Fibroblast of skin of left quadriceps (primary cell): Measurements from ENCODE around the gene EDRF1.
"Not testable (repeated sequence)": the region's sequence is repeated elsewhere in the genome, so short reads cannot be mapped to it uniquely, and the experiment has no call there.

Source experiments
- DNase-seq, 2 experiments: peaks; one replicate each; pipeline ENCODE4 v3.0.0-alpha.2; 2013; ENCODE audit warnings: low read depth in 2 of 2

The EDRF1 gene

DNA sequence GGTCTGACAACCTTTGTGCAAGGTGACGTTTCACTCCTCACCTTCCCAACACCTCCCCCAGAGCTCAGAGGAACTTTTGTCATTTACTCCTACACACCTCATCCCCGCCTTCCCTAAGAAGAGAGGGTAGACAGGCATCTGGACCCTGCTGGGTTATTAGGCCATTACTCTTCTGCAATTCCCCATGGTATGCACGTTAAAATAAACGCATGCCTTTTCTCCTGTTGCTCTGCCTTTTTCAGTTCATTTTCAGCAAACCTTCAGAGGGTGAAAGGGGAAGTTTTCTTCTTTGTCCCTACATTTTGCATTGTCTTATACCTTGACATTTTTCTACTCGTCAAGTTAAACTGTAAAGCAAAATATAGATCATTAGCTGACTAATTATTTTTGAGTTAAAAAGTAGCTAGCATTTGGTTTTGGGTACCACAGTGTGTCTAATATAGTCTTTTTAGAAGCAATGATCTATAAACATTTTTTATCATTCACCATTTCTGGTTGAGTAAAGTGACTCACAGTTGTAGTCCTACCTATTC, 10.5 kb upstream of the EDRF1 start:
- no peak for DNase-seq

DNA sequence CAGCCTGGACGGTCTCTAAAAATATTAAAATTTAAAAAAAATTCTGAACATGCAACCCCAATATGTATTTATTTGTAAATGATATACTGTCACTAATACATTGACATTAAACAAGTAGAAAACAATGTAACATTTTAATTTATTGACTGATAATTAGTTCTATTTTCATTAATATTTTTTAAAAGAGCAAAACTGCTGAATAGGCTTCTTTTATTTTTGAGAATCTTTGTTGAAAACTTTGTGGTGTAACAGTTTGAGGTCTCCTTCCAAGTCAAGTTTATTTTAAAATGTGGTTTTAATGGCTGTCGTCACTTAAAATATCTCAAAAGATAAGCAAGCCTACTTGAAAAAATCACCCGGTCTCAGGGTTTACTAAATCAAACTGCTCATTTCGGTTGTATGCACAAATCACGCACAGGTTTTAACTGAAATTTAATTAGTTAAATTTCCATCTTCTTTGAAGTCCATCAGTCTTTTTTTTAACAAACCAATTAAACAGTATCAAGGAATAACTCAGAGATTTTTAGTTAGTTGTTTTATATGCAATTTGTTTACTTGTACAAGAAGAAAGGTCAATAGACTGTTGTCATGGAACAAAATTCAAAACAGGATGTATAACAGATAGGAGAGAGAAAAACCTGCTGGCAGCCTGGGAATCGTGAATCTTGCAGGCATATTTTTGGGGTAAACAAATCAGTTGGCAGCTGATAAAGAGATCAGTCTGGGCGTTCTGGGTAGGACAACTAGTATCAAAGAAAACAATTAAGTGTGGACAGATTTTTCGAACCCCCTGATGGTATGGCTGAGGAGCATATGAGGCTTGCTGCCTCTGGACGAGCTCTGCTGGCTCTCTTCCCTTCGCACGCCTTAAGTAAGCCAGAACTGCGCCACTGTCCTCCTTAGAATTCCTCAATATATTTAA, 9.7 kb upstream of the EDRF1 start:
- no peak for DNase-seq

DNA sequence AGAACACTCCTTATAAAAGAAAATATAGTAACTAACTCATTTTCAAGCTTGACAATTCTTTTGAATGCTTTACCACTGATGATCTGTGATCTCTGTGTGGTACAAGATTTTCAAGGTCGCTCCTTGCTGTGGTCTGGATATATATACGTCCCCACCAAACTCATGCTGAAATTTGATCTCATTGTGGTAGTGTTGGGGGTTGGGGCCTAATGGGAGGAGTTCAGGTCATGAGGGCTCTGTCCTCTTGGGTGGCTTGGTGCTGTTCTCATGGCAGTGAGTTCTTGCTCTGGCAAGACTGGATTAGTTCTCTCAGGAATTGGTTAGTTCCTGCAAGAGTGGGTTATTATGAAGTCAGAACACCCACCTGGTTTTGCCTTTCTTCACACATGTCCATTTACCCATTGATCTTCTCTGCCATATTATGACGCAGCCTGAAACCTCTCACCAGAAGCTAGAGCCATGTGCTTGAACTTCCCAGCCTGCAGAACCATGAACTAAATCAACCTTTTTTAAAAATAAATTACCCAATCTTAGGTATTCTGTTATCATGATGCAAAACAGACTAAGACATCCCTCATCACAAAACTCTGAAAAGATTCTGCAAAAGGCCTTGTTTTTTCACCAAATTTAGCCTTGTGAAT, 8.3 kb upstream of the EDRF1 start:
- no peak for DNase-seq

DNA sequence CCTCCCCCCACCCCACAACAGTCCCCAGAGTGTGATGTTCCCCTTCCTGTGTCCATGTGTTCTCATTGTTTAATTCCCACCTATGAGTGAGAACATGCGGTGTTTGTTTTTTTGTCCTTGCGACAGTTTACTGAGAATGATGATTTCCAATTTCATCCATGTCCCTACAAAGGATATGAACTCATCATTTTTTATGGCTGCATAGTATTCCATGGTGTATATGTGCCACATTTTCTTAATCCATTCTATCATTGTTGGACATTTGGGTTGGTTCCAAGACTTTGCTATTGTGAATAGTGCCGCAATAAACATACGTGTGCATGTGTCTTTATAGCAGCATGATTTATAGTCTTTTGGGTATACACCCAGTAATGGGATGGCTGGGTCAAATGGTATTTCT, 4.8 kb upstream of the EDRF1 start:
- not testable (repeated sequence) for DNase-seq

DNA sequence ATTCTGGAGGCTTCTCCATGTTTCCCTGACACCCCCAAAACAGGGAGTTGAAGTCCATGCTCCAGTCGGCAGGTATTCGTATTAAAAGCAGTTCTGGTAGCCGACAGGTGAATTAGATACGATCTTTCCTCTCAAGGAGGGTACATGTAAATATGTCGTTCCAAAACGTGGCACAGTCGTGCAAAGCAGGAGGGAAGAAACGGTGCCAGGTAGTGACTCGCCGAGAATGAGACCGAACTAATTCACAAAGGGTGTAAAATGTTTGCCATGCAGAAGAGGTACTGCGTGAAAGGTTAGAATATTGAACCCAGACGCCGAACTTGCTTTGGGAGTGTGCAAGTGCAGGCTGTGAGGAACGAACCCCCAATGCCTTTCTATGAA, 483 bp downstream of the EDRF1 start:
- DNase-seq: no peak

DNA sequence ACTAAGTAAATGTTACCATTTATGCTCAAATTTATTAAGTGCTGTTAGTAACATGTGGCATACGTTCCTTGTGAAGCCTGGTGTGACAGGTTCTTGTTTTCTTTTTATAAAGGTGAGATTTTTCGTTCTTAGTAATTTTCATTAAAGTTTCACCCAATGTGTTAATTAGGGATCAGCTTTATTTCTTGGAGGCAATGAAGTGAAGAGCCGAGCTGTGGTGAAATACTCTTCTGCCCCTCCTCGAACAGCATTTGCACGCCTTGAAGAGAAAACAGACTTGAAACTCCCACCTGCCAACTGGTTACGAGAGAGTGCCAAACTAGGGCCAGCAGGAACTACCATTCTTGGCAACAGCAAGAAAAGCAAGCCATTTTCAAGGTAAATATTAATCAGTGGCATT, 1.5 kb downstream of the EDRF1 start:
- no peak for DNase-seq

DNA sequence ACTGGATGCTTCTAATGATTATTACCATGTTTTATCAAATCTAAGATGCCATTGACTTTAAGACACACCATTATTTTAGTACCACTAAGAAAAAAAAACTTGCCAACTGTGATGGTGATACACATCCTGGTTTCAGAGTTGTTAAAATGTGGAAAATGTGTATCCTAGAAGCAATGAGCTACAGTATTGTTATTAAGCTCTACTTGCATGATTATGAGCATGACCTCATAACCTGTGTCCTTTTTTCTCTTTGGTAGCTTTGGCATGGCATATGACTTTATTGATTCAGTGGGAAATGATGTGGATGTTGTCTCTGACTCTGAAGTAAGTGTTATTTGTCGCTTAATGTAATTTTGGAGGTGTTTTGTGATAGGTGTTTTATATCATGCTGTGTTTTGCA, 3.3 kb downstream of the EDRF1 start:
- no peak for DNase-seq

DNA sequence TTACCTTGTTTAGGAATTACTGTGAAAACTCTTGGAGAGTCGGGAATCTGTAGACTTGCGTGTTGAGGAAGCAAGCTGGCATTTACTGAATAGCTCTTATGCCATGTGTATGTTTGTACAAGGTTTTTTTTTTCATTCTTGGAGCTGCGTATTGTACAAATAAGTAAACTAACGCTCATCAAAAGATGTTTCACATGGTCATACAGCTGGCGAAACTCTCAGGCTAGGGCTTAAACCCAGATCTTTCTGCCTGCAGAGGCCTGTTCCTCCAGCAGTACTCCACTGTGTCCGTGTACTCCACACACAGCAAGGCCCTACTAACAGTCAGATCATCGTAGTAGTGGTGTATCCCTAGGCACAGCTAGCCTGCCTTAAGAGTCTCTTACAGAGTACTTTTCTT, 7.4 kb downstream of the EDRF1 start:
- DNase-seq: no peak

DNA sequence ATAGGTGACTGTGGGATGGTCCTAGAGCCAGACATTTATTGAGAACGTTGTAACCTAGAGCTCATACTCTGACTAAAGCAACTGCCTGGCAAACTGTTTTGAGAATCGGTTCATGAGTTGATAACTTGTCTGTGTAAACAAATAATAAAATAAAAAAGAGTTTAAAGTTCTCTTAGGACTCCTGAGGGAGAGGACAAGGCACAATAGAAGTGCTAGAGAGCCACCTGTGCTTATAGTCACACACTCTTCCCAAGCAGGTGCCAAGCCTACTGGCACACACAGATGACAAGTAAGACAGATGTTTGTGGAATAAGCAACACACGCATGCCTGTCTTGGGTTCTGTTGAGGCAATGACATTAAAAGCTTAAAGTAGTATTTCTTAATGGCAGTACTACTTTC, 7.9 kb downstream of the EDRF1 start:
- DNase-seq: no peak

DNA sequence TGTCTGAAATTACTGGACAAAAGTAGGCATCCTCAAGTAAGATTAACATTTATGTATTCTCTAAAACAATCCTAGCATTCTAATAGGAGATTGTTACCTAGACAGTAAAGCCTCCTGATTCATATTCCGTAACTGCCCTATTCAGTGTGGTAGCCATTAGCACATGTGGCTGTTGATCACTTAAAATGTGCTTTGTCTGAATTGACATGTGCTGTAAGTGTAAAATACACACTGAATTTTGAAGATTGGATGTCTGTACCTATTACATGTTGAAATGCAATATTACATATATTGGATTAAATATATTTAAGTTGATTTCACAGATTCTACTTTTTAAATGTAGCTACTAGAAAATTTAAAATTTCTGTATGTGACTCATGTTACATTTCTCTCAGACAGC, 14.6 kb downstream of the EDRF1 start:
- no peak for DNase-seq

DNA sequence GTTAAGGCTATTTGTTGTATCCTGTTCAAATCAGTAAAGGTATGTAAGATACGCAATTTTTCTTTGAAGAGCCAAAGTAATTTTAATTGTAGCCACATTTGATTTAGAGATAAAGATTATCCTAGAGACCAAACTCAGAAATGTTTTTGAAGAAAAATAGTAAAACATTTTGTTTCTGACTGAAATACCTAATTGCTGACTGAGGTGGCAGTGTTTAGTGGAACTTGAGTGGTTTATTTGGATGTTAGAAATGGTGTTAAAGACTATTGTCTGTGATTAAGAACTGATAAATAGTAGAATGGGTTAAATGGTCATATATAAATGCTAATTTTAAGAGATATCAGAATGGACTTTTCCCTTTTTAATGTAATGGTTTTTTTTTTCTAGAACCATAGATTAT, 15.3 kb downstream of the EDRF1 start:
- DNase-seq: no peak

DNA sequence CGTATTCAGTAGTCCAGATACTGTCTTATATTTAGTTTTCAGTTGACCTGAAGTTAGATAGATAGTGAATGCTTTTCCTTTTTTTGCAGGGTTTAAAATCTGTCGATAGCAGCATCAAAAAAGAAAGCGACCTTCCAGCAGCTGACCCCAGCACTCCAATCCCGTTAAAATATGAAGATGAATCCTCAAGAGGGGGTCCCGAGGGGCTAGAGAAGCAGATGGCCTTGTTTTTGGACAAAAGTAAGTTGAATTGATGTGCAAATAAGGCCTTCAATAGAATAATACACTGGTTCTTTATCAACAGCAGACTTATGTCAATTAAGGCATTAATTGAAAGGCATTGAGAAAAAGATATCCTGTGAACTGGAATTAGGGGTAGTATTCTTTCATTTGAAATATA, 18.7 kb downstream of the EDRF1 start:
- no peak for DNase-seq

DNA sequence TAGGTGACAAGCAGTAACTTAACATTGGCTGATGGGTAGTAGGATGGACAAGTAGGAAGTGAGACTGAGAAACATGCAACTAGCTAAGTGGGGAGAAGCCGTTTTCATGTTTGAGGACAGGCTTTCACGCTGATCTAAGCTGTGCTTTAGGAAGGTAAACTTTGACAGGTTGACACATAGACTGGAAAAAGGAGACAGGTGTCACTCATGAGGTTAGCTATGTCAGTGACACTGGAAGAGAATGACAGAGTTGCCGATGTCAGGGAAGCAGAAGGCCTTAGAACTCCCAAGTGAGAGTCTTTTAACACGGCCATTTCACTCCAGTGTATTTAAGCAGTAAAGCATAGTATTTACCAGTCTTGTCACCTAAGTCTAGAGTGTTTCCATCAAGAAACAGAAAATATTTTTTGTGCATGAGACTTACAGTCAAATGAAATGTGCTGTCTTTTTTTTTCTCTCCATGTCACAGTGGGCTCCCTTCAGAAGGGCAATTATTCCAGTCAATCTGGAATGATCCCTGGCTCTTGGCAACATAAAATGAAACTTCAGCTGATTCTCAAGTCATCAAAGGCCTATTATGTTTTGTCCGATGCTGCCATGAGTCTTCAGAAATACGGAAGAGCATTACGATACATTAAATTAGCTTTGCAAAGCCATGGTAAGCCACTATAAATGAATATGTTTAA, 20.6 kb downstream of the EDRF1 start:
- no peak for DNase-seq

DNA sequence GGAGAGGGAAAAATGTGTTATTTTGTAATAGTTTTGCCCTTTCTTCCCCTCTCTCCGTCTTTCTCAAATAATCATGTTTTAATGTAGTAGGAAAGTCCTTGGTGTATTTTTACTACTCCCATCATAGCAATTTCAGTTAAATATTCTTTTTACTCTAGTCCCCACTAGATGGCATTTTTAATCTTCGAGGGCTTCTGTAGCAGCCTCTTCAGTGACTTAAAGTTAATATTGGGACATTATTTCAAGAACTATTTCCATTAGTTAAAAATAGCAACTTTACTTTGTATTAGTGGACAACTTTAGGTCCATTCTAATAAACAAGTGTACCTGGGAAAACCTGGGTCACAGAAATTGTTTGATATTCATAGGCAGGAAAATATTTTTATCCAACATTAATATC, 23.0 kb downstream of the EDRF1 start:
- no peak for DNase-seq

DNA sequence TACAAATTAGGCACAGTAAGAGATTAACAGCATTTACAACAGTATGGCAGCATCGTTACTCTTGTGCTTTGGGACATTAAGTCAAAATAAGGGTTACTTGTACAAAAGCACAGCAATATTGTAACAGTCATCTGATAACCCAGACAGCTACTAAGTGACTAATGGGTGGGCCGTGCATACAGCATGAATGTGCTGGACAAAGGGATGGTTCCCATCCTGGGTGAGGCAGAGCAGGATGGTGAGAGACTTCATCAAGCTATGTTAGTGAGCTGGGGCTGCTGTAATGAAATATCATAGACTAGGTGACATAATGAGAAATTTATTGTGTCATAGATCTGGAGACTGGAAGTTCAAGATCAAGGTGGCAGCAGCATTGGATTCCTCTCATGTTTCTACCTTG, 25.4 kb downstream of the EDRF1 start:
- no peak for DNase-seq

DNA sequence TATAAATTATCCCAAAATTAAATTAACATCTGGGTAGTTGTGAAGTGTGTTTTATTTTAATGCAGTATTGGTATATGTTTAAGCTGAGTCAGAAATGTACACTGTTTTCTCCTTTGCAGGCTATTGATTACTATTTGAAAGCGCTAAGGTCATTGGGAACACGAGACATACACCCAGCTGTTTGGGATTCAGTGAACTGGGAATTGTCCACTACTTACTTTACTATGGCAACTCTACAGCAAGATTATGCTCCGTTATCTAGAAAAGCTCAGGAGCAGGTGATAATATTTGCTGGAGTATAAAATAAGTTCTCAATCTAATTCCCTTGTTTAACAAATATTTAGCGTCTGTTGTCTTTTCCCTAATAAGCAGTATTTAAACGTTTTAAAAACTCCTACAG, 27.9 kb downstream of the EDRF1 start:
- no peak for DNase-seq

DNA sequence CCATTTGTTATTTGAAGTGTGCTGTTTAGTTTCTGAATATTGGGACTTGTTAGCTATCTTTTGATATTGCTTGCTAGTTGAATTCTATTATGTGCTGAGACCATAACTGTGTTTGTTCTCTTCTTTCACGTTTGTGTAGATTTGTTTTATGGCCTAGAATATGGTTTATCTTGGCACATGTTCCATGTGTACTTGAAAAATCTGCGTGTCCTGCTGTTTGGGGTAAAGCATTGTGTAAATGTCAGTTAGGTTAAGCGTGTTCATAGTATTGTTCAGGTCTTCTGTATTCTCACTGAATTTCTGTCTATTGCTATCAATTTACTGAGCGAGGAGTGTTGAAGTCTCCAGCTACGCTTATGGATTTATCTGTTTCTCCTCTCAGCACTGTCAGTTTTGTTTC, 36.7 kb downstream of the EDRF1 start:
- DNase-seq: no peak

DNA sequence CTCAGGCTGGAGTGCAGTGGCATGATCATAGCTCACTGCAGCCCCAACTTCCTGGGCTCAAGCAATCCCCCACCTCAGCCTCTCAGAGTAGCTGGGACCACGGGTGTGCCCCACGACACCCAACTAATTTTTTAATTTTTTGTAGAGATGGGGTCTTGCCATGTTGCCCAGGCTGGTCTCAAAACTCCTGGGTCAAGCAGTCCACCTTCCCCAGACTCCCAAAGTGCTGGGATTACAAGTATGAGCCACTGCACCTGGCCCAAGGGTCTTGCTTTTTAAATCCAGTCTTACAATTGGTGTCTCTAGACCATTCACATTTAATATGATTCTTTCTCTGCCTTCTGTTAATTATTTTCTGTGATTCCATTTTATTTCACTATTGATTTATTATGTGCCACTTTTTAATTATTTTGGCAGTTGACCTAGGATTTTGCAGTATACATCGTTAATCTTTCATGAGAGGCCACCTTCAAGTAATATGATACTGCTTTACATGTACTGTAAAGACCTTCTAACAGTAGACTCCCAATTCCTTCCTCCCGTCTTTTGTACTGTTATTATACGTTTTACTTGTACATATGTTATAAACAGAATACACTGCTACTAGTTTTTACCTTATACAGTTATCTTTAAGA, 37.5 kb downstream of the EDRF1 start:
- DNase-seq: no peak

DNA sequence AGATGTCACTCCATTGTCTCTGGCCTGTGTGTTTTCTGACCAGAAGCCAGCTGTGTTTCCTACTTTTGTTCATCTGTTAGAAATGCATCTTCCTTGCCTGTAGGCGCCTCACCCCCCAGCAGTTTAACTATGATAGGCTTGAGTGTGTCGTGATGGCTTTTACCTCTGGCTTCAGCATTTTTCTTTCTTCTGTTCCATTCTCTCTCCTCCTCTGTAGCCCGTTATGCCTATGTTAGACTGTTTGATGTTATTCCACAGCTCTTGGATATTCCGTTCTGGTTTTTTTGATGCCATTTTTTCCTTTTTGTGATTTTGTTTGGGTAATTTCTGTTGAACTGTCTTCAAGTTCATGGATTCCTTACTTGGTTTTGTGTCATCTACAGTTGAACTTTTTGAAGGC, 38.2 kb downstream of the EDRF1 start:
- DNase-seq: no peak

DNA sequence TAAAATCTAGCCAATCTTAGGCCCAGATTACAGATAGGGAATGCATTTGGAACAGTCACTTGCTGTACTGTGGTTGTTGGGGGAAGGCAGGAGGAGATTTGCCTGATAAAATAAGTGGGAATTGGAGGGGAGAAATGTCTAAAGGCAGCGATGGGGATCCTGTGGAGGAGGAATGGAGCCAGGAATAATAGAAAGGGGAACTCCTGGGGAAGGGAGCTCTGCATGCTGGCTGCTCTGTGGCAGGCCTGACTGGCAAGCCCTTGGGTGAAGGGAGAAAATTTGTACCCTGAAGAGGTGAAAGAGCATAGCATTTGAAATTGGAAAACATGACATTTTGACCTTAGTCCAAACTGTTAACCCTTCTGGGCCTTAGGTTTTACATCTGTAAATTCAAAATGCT, 42.5 kb downstream of the EDRF1 start:
- DNase-seq: no peak

DNA sequence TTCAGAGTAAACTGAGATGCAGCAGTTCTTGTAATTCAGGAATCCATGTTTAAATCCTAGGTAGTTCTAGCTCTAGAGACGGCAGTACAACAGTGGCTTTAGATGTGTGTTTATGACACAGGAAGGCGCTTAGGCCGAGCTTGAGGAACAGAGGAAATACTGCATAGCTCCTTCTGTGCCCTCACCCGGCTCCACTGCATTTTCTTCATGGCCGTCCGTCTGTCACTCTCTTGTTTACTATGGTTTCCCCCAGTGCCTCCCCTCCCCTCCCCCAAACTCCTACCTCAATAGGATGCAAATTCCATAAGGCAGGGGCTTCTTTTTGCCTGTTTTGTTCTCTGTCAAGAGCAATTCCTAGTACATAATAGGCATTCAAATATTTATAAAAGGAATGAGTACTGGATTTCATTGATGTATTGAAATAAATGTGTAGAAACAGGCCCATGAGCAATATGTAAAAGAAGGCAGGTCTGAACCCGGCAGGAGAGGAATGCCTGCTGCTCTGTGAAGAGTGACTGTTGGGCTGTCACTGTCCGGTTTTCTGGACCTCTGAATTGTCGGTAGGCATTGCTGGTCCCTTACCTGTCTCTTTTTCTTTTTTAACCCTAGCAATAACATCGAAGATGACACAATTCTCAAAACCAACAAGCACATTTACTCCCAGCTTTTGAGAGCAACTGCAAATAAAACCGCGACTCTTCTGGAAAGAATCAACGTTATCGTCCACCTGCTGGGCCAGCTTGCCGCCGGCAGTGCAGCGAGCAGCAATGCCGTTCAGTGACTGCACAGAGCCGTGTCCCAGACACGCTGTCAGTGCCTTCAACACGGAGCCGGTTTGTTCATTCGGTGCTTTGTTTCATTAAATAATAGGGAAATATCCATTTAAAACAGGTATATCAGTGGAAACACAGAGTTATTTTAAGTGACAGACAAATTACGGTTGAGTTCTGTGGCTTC, 43.5 kb downstream of the EDRF1 start:
- no peak for DNase-seq
